SK-N-SH (cell line): ENCODE measurements around the gene CXCR5.

Source experiments
- CTCF ChIP-seq: fragments of 200-600 bp; sonication (generic); IDR thresholded peaks from 2 replicates; pipeline ENCODE4 v1.6.1; 2017; ENCODE audit warnings: antibody characterized with exemption, mild to moderate bottlenecking, moderate library complexity
- EP300 ChIP-seq, 2 experiments: IDR thresholded peaks; 2 replicates each; pipeline versions ENCODE4 v1.4.0 to v1.6.1; 2012; ENCODE audit warnings: borderline replicate concordance in 1 of 2, low read depth in 1 of 2, low read length in 1 of 2
- GABPA ChIP-seq: IDR thresholded peaks from 2 replicates; pipeline ENCODE4 v1.4.0; 2012; ENCODE audit warnings: low read depth, mild to moderate bottlenecking
- MEF2A ChIP-seq: IDR thresholded peaks from 2 replicates; pipeline ENCODE4 v1.4.0; 2012; ENCODE audit warnings: low read depth, borderline replicate concordance
- POLR2AphosphoS5 ChIP-seq: IDR thresholded peaks from 2 replicates; pipeline ENCODE4 v1.6.1; 2012; ENCODE audit warnings: low read depth, low read length
- RAD21 ChIP-seq: IDR thresholded peaks from 2 replicates; pipeline ENCODE4 v1.6.1; 2012; ENCODE audit warnings: mild to moderate bottlenecking, low read length
- TF ChIP-seq, protein P1 (sequence below): IDR thresholded peaks from 2 replicates; pipeline ENCODE4 v1.4.0; 2012; ENCODE audit warnings: low read depth
- TF ChIP-seq, protein P2 (sequence below): IDR thresholded peaks from 2 replicates; pipeline ENCODE4 v1.6.1; 2012; ENCODE audit warnings: mild to moderate bottlenecking, low read depth, low read length, moderate library complexity
- TF ChIP-seq, protein P3 (sequence below): IDR thresholded peaks from 2 replicates; pipeline ENCODE4 v1.4.0; 2012; ENCODE audit warnings: low read depth, borderline replicate concordance

GRCh38 chr11:118908264-118908663, 24.6 kb downstream of the CXCR5 start:
- no peak for TF ChIP-seq EP300 (IDR thresholded peaks at IDR 0.05; ENCODE audit: borderline replicate concordance in 1 of 2, low read depth in 1 of 2, low read length in 1 of 2)
- no peak for TF ChIP-seq GABPA
- no peak for TF ChIP-seq CTCF
- TF ChIP-seq, protein P1, sequence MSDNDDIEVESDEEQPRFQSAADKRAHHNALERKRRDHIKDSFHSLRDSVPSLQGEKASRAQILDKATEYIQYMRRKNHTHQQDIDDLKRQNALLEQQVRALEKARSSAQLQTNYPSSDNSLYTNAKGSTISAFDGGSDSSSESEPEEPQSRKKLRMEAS = no peak
- no peak for TF ChIP-seq POLR2AphosphoS5
- TF ChIP-seq, protein P2, sequence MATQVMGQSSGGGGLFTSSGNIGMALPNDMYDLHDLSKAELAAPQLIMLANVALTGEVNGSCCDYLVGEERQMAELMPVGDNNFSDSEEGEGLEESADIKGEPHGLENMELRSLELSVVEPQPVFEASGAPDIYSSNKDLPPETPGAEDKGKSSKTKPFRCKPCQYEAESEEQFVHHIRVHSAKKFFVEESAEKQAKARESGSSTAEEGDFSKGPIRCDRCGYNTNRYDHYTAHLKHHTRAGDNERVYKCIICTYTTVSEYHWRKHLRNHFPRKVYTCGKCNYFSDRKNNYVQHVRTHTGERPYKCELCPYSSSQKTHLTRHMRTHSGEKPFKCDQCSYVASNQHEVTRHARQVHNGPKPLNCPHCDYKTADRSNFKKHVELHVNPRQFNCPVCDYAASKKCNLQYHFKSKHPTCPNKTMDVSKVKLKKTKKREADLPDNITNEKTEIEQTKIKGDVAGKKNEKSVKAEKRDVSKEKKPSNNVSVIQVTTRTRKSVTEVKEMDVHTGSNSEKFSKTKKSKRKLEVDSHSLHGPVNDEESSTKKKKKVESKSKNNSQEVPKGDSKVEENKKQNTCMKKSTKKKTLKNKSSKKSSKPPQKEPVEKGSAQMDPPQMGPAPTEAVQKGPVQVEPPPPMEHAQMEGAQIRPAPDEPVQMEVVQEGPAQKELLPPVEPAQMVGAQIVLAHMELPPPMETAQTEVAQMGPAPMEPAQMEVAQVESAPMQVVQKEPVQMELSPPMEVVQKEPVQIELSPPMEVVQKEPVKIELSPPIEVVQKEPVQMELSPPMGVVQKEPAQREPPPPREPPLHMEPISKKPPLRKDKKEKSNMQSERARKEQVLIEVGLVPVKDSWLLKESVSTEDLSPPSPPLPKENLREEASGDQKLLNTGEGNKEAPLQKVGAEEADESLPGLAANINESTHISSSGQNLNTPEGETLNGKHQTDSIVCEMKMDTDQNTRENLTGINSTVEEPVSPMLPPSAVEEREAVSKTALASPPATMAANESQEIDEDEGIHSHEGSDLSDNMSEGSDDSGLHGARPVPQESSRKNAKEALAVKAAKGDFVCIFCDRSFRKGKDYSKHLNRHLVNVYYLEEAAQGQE = no peak
- TF ChIP-seq MEF2A = no peak
- TF ChIP-seq, protein P3, sequence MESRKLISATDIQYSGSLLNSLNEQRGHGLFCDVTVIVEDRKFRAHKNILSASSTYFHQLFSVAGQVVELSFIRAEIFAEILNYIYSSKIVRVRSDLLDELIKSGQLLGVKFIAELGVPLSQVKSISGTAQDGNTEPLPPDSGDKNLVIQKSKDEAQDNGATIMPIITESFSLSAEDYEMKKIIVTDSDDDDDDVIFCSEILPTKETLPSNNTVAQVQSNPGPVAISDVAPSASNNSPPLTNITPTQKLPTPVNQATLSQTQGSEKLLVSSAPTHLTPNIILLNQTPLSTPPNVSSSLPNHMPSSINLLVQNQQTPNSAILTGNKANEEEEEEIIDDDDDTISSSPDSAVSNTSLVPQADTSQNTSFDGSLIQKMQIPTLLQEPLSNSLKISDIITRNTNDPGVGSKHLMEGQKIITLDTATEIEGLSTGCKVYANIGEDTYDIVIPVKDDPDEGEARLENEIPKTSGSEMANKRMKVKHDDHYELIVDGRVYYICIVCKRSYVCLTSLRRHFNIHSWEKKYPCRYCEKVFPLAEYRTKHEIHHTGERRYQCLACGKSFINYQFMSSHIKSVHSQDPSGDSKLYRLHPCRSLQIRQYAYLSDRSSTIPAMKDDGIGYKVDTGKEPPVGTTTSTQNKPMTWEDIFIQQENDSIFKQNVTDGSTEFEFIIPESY = no peak
- no peak for TF ChIP-seq RAD21
